NT2/D1 (cell line): Measurements from ENCODE around the gene KNOP1.
"Not testable (repeated sequence)": the region's sequence is repeated elsewhere in the genome, so short reads cannot be mapped to it uniquely, and the experiment has no call there.

Experiments used
- DNase-seq: peaks from one replicate; pipeline ENCODE4 v3.0.0-alpha.2; 2011; ENCODE audit warnings: low read depth, low spot score
- H3K27me3 ChIP-seq: 2 replicates; pipeline ENCODE4 v1.6.0; 2011; ENCODE audit warnings: mild to moderate bottlenecking; ENCODE audit not compliant: insufficient read length, insufficient read depth
- H3K36me3 ChIP-seq: 2 replicates; pipeline ENCODE4 v1.6.1; 2011; ENCODE audit warnings: mild to moderate bottlenecking, low read length, mixed read lengths; ENCODE audit not compliant: insufficient read depth, insufficient read length
- H3K4me1 ChIP-seq: 2 replicates; pipeline ENCODE4 v1.5.1; 2011; ENCODE audit not compliant: insufficient read depth, insufficient read length
- H3K4me3 ChIP-seq: 2 replicates; pipeline ENCODE4 v1.5.1; 2011; ENCODE audit warnings: low read depth; ENCODE audit not compliant: insufficient read length
- H3K9ac ChIP-seq: 2 replicates; pipeline ENCODE4 v1.6.0; 2011; ENCODE audit warnings: low read depth; ENCODE audit not compliant: insufficient read length
- H3K9me3 ChIP-seq: 2 replicates; pipeline ENCODE4 v1.5.1; 2011; ENCODE audit warnings: mild to moderate bottlenecking, low read length; ENCODE audit not compliant: insufficient read depth
- SUZ12 ChIP-seq: IDR thresholded peaks from 2 replicates; pipeline ENCODE4 v1.6.1; 2011; ENCODE audit not compliant: insufficient read length, insufficient read depth; ENCODE audit errors: extremely low read depth
- YY1 ChIP-seq: IDR thresholded peaks from 2 replicates; pipeline ENCODE4 v1.6.1; 2011; ENCODE audit not compliant: insufficient read length, insufficient read depth
- ZNF274 ChIP-seq: IDR thresholded peaks from 2 replicates; pipeline ENCODE4 v1.6.1; 2011; ENCODE audit warnings: mild to moderate bottlenecking, low read depth, low read length

The KNOP1 gene

GRCh38 chr16:19678804-19679203, 39.2 kb downstream of the KNOP1 start:
- H3K9me3 ChIP-seq: peaks cover 5% of the 10 kb centered on the region; the same call in 1 of the 2 replicates

GRCh38 chr16:19677402-19677801, 40.6 kb downstream of the KNOP1 start:
- H3K4me3 ChIP-seq: no peak overlapping the region
- DNase-seq: no peak
- H3K27me3 ChIP-seq: no peaks in the 10 kb centered on the region
- H3K9me3 ChIP-seq: no peaks in the 10 kb centered on the region
- H3K4me1 ChIP-seq: no peaks in the 10 kb centered on the region
- no peak overlapping the region for H3K9ac ChIP-seq
- TF ChIP-seq YY1 (no peak), SUZ12 (no peak), ZNF274 (no peak)
- H3K36me3 ChIP-seq: peaks cover 38% of the 10 kb centered on the region

More at GRCh38 chr16:19678804-19679203, 39.2 kb downstream of the KNOP1 start:
- Histone ChIP-seq H3K27me3 (no peaks in the 10 kb centered on the region), H3K36me3 (peaks cover 49% of the 10 kb centered on the region), H3K4me1 (no peaks in the 10 kb centered on the region), H3K4me3 (no peak overlapping the region), H3K9ac (no peak overlapping the region)
- TF ChIP-seq YY1 (no peak), SUZ12 (no peak), ZNF274 (no peak)
- DNase-seq: no peak

- TF ChIP-seq SUZ12 (no peak), YY1 (no peak), ZNF274 (no peak)
- no peaks in the 10 kb centered on the region for H3K4me1 ChIP-seq
- no peak overlapping the region for H3K9ac ChIP-seq
These were observed 43.5 kb downstream of the KNOP1 start for GRCh38 chr16:19674485-19674884.

GRCh38 chr16:19672378-19672777, 45.6 kb downstream of the KNOP1 start:
- Histone ChIP-seq H3K4me1 (no peaks in the 10 kb centered on the region), H3K9ac (no peak overlapping the region), H3K36me3 (peaks cover 41% of the 10 kb centered on the region), H3K27me3 (no peaks in the 10 kb centered on the region), H3K9me3 (no peaks in the 10 kb centered on the region), H3K4me3 (no peak overlapping the region)
- no peak for TF ChIP-seq YY1
- TF ChIP-seq ZNF274: no peak
- no peak for TF ChIP-seq SUZ12
- DNase-seq: no peak

More at GRCh38 chr16:19674485-19674884, 43.5 kb downstream of the KNOP1 start:
- H3K36me3 ChIP-seq: peaks cover 34% of the 10 kb centered on the region
- no peaks in the 10 kb centered on the region for H3K9me3 ChIP-seq
- no peak for DNase-seq
- H3K27me3 ChIP-seq: no peaks in the 10 kb centered on the region
- no peak overlapping the region for H3K4me3 ChIP-seq

- Histone ChIP-seq H3K27me3 (no peaks in the 10 kb centered on the region), H3K9me3 (peaks cover 19% of the 10 kb centered on the region; the same call in 1 of the 2 replicates), H3K4me3 (no peak overlapping the region), H3K36me3 (peaks cover 25% of the 10 kb centered on the region), H3K4me1 (no peaks in the 10 kb centered on the region), H3K9ac (no peak overlapping the region)
- TF ChIP-seq SUZ12 (no peak), YY1 (no peak)
- no peak for DNase-seq
These were observed 51.5 kb downstream of the KNOP1 start for GRCh38 chr16:19666477-19666876.

GRCh38 chr16:19665313-19665712, 52.7 kb downstream of the KNOP1 start:
- Histone ChIP-seq H3K9me3 (peaks cover 22% of the 10 kb centered on the region; the same call in 1 of the 2 replicates), H3K36me3 (peaks cover 22% of the 10 kb centered on the region)
- H3K27me3 ChIP-seq, H3K9ac ChIP-seq, H3K4me1 ChIP-seq, H3K4me3 ChIP-seq, DNase-seq: not testable (repeated sequence)

GRCh38 chr16:19664166-19664565, 53.9 kb downstream of the KNOP1 start:
- Histone ChIP-seq H3K9me3 (peaks cover 22% of the 10 kb centered on the region; the same call in 1 of the 2 replicates), H3K4me1 (no peaks in the 10 kb centered on the region), H3K36me3 (peaks cover 13% of the 10 kb centered on the region), H3K4me3 (no peak overlapping the region), H3K27me3 (no peaks in the 10 kb centered on the region), H3K9ac (no peak overlapping the region)
- no peak for DNase-seq
- TF ChIP-seq YY1: no peak
- no peak for TF ChIP-seq ZNF274
- no peak for TF ChIP-seq SUZ12

GRCh38 chr16:19662351-19662750, 55.7 kb downstream of the KNOP1 start:
- no peak overlapping the region for H3K4me3 ChIP-seq
- TF ChIP-seq ZNF274 (no peak), SUZ12 (no peak), YY1 (no peak)

More at GRCh38 chr16:19662351-19662750, 55.7 kb downstream of the KNOP1 start:
- Histone ChIP-seq H3K4me1 (no peaks in the 10 kb centered on the region), H3K36me3 (peaks cover 17% of the 10 kb centered on the region), H3K9ac (no peak overlapping the region), H3K27me3 (no peaks in the 10 kb centered on the region), H3K9me3 (peaks cover 22% of the 10 kb centered on the region; the same call in 1 of the 2 replicates)
- peak; percentile 82 for DNase-seq
